ENCODE results near the gene PDE6B. TPM values are rescaled to one million over a fixed set of nuclear protein-coding genes. Genes with fewer than 3 reads are reported as not detected.
A peak's percentile ranks its signal among the peaks of the same experiment; 100 is the strongest.
"Not testable (repeated sequence)": the region's sequence is repeated elsewhere in the genome, so short reads cannot be mapped to it uniquely, and the experiment has no call there.

PDE6B gene
- total and polyA plus RNA-seq, 9 donors, result 1.4 to 7.5 (median 4.6) TPM

GRCh38 chr4:636628-637159, 11.3 kb downstream of the PDE6B start:
- no peak overlapping the region for H3K4me3 ChIP-seq
- H3K4me1 ChIP-seq (ENCODE audit: insufficient read depth), result no peaks in the 10 kb centered on the region
- no peaks in the 10 kb centered on the region for H3K27me3 ChIP-seq
- 42 to 48% (median 47%) methylated on average over 12 to 13 of the region's 13 CpGs for WGBS, 3 donors
- H3K27ac ChIP-seq, result no peak overlapping the region
- no peaks in the 10 kb centered on the region for H3K9me3 ChIP-seq
- intact Hi-C loops (cut with DNase I), result no loop called here
- peak in 1 of 5 donors; percentile 1 for DNase-seq
- H3K36me3 ChIP-seq, result no peaks in the 10 kb centered on the region
- no peak for TF ChIP-seq CTCF (IDR thresholded peaks at IDR 0.05)
- TF ChIP-seq POLR2A (IDR thresholded peaks at IDR 0.05), result no peak

GRCh38 chr4:637536-638280, 12.3 kb downstream of the PDE6B start:
- Histone ChIP-seq H3K36me3 (no peaks in the 10 kb centered on the region), H3K4me3 (no peak overlapping the region), H3K9me3 (no peaks in the 10 kb centered on the region), H3K27me3 (no peaks in the 10 kb centered on the region), H3K27ac (no peak overlapping the region), H3K4me1 (ENCODE audit: insufficient read depth) (no peaks in the 10 kb centered on the region)
- intact Hi-C loops (cut with DNase I), result no loop called here
- DNase-seq, result no peak
- WGBS, 3 donors, result 65 to 77% (median 75%) methylated on average over 32 of the region's 32 CpGs
- no peak for TF ChIP-seq EP300 (IDR thresholded peaks at IDR 0.05)
- TF ChIP-seq CTCF (IDR thresholded peaks at IDR 0.05), result no peak
- TF ChIP-seq POLR2A (IDR thresholded peaks at IDR 0.05), result no peak

- WGBS, 3 donors, result 79 to 90% (median 86%) methylated on average over 6 of the region's 6 CpGs
- not testable (repeated sequence) for H3K4me3 ChIP-seq
Observed at GRCh38 chr4:642366-642765, 17.0 kb downstream of the PDE6B start.

GRCh38 chr4:646460-646859, 21.1 kb downstream of the PDE6B start:
- H3K4me3 ChIP-seq, result no peak overlapping the region
- no peak for DNase-seq
- no peaks in the 10 kb centered on the region for H3K9me3 ChIP-seq
- H3K36me3 ChIP-seq, result no peaks in the 10 kb centered on the region
- no peak overlapping the region for H3K27ac ChIP-seq
- no peaks in the 10 kb centered on the region for H3K27me3 ChIP-seq
- TF ChIP-seq EP300 (IDR thresholded peaks at IDR 0.05) (no peak), CTCF (IDR thresholded peaks at IDR 0.05) (no peak)
- intact Hi-C loops (cut with DNase I), result no loop called here
- 59 to 73% (median 62%) methylated on average over 32 of the region's 32 CpGs for WGBS, 3 donors
- no peaks in the 10 kb centered on the region for H3K4me1 ChIP-seq (ENCODE audit: insufficient read depth)

More at GRCh38 chr4:642366-642765, 17.0 kb downstream of the PDE6B start:
- H3K27me3 ChIP-seq; H3K36me3 ChIP-seq; H3K27ac ChIP-seq; H3K9me3 ChIP-seq; DNase-seq; intact Hi-C loops (cut with DNase I); H3K4me1 ChIP-seq (ENCODE audit: insufficient read depth): not testable (repeated sequence)

- no peaks in the 10 kb centered on the region for H3K4me1 ChIP-seq (ENCODE audit: insufficient read depth)
- no peaks in the 10 kb centered on the region for H3K9me3 ChIP-seq
- no peaks in the 10 kb centered on the region for H3K36me3 ChIP-seq
- H3K27me3 ChIP-seq, result no peaks in the 10 kb centered on the region
- no peak overlapping the region for H3K4me3 ChIP-seq
- intact Hi-C loops (cut with DNase I), result no loop called here
- TF ChIP-seq CTCF (IDR thresholded peaks at IDR 0.05) (no peak), EP300 (IDR thresholded peaks at IDR 0.05) (no peak), POLR2A (IDR thresholded peaks at IDR 0.05) (no peak)
- 55 to 69% (median 57%) methylated on average over 13 of the region's 13 CpGs for WGBS, 3 donors
- H3K27ac ChIP-seq, result no peak overlapping the region
- DNase-seq, result no peak
Observed at GRCh38 chr4:647481-647880, 22.1 kb downstream of the PDE6B start.

All from ovary (tissue), 9 donors.